NCI-H1092 (cell line): ENCODE data around the gene ADARB2.

Experiments used
- DNase-seq: peaks from one replicate; lab custom pipeline; 2025; lab: John Stamatoyannopoulos, UW

ADARB2 gene

GRCh38 chr10:1613511-1613910 is 123.8 kb downstream of the ADARB2 start:
- no peak for DNase-seq

DNA sequence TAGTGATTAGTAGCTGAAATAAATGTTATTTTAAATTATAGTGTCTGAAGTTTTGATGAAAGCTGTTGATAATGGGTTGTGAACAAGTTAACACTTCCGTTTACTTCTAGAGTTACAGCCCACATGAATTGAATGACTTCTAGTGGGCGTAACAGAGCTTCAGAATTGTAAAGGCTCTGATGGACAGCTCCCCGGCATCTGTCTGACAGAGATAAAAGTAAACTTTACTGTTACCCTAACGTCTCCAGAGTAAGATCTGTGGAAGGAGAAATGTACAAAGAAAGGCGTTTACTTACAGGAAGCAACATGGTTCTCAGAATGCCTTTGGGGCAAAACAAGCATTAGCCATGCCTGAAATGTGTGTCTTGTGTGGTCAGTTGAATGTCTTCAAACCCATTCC is 124.4 kb downstream of the ADARB2 start:
- no peak for DNase-seq

DNA sequence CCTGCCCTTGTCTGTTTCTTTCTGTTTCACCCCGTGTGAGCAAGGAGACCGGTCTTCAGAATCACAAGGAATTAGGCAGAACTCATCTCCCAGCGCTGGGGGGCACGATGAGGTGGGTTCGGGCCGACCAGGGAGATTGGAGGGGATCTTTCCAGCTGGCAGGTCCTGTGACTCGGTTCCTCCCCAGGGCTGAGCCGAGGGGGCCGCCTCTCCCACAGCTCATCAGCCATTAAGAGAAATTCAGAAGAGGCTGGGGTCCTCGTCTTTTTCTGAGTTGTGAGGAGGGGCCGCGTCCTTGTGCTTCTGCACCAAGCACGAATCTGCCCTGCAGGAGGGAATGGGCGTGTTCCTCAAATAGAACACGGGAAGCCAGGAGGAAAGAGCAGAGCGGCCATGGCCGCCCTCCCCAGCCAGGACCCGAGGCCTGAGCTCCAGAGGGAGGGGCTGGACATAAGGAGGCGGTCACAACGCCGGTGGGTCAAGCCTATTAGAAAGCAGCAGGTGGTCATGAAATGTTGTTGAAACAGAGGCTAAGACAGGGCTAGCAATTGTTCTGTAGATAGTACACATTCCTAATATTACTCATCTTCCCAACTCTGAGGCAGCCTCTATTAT is 125.3 kb downstream of the ADARB2 start:
- no peak for DNase-seq

DNA sequence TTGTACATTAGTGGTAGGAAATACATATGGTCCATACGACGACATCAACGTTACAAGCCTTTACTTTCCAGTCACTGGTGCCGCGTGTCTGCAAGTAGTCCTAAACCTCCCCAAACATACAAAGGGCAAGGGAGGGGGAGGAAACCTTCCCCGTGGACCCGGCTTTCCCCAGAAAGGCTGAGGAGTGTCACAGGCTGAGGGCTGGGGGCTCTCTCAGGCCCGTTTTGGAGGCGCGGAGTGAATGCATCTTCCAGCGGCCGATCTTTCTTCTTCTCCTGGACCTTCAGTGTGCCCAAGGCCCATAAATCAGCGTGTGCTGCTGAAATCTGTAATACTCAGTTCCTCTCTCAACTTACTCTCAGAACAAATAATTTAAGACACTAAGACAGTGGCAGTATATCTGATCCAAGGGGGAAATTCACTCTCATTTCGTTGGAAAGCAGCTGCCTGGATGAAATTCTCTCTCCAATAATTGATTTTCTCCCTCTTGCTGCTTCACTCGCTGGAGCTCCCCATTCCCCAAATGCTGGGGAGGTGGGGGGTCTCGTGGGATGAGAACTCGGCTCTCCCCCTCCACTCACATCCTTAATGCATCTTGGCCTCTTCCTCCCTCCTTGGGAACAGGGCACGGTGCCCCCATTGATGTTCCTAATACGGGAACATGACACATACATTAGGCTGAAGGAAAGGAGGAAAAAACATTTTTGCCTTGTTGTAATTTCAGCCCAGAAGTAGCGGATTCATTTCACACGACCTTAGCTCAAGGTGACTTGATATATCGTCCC is 126.1 kb downstream of the ADARB2 start:
- DNase-seq: no peak

DNA sequence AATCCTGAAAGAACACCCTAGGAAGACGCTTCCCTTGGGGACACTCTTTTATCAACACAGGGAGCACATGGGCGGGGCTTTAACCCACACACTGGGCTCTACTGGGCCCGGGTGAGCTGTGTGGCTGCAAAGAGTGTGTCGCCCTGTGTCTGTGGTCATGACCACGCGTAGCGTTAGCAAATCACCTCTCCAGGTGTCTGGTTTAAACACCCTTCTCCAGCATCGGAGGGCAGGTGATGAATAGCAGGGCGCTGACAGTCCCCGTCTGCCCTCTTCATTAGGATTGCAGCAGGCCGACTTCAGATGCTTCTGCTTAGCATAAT is 127.7 kb downstream of the ADARB2 start:
- DNase-seq: no peak

DNA sequence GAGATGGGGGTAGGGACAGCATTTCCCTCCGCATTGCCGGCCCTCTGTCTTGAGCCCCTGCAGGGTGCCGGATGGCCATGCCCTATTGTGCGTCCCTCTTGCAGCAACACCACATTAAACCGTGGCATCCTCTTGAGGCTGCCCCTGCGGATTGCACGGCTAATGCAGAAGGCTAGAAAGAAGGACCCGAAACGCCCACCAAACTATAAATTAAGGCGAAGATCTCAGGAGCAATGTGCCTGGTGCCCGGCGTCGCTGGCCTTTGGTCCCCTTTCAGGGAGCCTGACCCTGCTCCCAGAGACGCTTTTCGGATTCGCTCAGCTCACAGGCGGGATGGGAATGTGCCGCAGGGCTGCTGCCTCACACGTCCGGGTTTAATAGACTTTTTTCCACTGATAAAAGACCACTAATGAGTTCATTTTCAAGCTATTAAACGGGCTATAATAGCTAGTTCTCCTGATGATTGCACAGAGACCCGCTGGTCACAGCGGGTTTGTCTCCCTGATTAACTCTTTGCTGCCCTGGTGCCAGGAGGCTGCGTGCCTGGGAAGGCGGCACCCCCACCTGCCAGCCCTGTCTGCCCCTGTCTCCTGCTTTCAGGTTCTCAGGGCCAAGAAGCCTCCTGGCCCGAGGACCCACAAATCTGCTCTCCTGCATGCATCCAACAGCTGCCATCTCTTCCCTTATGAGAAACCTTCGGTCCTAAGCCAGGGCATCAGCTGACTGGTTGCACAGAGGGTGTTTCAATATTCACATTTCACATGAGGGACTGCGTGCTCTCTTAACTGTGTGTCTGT is 128.3 kb downstream of the ADARB2 start:
- DNase-seq: no peak

GRCh38 chr10:1608408-1608807 is 128.9 kb downstream of the ADARB2 start:
- no peak for DNase-seq

- no peak for DNase-seq
These were observed 129.9 kb downstream of the ADARB2 start for GRCh38 chr10:1607466-1607865.

GRCh38 chr10:1605999-1606940 is 131.1 kb downstream of the ADARB2 start:
- DNase-seq: no peak

- no peak for DNase-seq
These were observed 132.2 kb downstream of the ADARB2 start for GRCh38 chr10:1605121-1605520.

- DNase-seq: no peak
These were observed 133.1 kb downstream of the ADARB2 start for GRCh38 chr10:1604246-1604645.

DNA sequence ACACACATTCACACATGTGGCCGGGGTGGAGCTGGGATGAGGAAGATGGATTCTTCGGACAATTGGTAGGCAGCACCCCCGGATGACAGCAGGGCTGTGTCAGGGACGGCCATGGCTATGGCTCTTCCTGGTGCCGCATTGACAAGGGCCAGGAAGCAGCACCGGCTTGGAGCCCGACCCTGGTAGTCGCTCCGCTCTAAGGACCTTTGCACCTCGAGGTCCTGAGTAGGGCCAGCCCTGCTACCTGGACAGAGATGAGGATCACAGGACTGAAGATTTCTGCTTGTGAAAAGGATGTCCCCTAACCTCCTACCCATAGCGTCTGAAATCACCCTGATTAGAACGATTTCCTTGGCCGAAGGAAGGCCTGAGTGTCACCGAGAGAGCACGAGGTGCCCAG is 134.1 kb downstream of the ADARB2 start:
- DNase-seq: no peak

- no peak for DNase-seq
These were observed 135.3 kb downstream of the ADARB2 start for GRCh38 chr10:1602037-1602484.

GRCh38 chr10:1601406-1601805 is 135.9 kb downstream of the ADARB2 start:
- DNase-seq: no peak

GRCh38 chr10:1600861-1601260 is 136.5 kb downstream of the ADARB2 start:
- no peak for DNase-seq

- no peak for DNase-seq
These were observed 138.8 kb downstream of the ADARB2 start for GRCh38 chr10:1598393-1599153.

DNA sequence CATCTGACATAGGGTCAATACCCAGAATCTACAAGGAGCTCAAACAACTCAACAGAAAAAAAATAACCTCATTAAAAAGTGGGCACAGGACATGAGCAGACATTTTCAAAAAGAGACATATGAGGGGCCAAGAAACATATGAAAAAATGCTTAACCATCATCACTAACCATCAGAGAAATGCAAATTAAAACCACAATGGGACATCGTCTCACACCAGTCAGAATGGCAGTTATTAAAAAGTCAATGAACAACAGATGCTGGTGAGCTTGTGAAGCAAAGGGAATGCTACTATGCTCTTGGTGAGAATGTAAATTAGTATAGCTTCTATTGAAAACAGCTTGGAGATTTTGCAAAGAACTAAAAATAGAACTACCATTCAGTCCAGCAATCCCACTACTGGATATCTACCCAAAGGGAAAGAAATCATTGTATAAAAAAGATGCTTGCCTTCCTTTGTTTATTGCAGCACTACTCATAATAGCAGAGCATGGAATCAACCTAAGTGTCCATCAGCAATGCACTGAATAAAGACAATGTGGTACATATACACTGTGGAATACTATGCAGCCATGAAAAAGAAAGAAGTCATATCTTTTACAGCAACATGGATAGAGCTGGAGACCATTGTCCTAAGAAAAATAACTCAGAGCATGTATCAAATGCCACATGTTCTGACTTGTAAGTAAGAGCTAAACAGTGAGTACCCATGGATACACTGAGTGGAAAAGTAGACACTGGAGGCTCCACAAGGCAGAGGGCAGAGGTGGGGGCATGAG is 139.8 kb downstream of the ADARB2 start:
- no peak for DNase-seq

DNA sequence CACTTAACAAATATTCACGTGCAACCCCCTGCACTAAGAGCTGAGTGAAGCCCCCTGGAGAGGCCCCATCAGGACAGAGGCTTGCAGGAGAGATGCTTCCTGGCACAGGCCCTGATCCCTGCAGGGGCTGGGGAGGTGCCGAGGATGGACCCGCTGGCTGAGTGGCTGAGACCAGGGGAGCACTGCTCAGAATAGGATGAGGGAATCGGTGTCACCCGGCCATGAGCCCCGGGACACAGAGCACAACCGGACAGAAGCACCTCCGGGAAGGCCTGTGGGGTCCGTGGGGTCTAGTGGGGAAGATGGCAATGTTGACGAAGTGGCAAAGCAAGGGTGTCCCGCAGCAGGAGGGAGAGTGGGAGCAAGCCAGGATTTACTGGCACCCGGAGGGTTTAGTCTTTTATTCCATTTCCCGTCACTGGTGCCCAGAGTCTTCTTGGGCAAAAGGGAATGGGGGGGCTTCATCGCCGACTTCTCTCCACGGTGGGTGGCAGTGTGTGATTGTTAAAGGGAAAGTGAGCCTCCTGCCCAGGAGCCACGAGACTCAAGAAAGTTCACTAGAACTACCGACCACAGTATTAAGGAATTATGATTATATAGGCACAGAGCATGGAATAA is 140.7 kb downstream of the ADARB2 start:
- no peak for DNase-seq

- no peak for DNase-seq
These were observed 141.6 kb downstream of the ADARB2 start for GRCh38 chr10:1595726-1596125.

DNA sequence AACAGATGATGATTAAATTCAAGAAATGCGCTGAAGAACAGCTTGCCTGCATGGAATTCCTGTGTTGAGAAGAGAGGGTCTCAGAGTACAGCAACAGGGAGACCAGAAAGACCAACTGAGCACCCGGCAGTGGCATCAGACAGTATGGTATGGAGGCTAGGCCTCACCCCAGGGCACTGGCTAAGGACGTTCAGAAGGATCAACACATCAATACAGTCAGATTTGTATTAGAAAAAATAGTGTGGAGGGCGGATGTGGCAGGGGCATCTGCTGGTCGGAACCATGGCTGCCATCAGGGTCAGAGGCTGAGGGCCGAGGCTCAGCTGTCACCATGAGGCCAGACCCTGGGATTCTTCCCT is 142.1 kb downstream of the ADARB2 start:
- DNase-seq: no peak
